DMS 273 (cell line): ENCODE results near the gene TMEM47.

Experiments
- DNase-seq: peaks from one replicate; lab custom pipeline; 2025; ENCODE audit not compliant: unreplicated experiment; lab: John Stamatoyannopoulos, UW

TMEM47 gene

GRCh38 chrX:34656842-34657725 is at the start of gene TMEM47:
Gene TMEM47 (minus strand): TSS chrX:34657285. CDS start chrX:34657029, 256 bp downstream.
- DNase-seq = peak; percentile 72

GRCh38 chrX:34687095-34687494 is 30.0 kb upstream of the TMEM47 start:
- no peak for DNase-seq

GRCh38 chrX:34659575-34659974 is 2.5 kb upstream of the TMEM47 start:
- DNase-seq = no peak

GRCh38 chrX:34658326-34658725 is 1.2 kb upstream of the TMEM47 start:
- no peak for DNase-seq

- no peak for DNase-seq
Measured at GRCh38 chrX:34657726-34658070, 613 bp upstream of the TMEM47 start.

- no peak for DNase-seq
Measured at GRCh38 chrX:34656467-34656841, 631 bp downstream of the TMEM47 start.

- no peak for DNase-seq
Measured at GRCh38 chrX:34655501-34656455, 1.3 kb downstream of the TMEM47 start.

- no peak for DNase-seq
Measured at GRCh38 chrX:34654696-34655490, 2.2 kb downstream of the TMEM47 start.

- no peak for DNase-seq
Measured at GRCh38 chrX:34653811-34654210, 3.3 kb downstream of the TMEM47 start.

GRCh38 chrX:34642849-34643248 is 14.2 kb downstream of the TMEM47 start:
- no peak for DNase-seq

GRCh38 chrX:34638116-34638515 is 19.0 kb downstream of the TMEM47 start:
- DNase-seq = peak; percentile 64

GRCh38 chrX:34634349-34634748 is 22.7 kb downstream of the TMEM47 start:
- no peak for DNase-seq

GRCh38 chrX:34632384-34632783 is 24.7 kb downstream of the TMEM47 start:
- no peak for DNase-seq

- no peak for DNase-seq
Measured at GRCh38 chrX:34631479-34632220, 25.4 kb downstream of the TMEM47 start.

- no peak for DNase-seq
Measured at GRCh38 chrX:34629572-34629971, 27.5 kb downstream of the TMEM47 start.

- no peak for DNase-seq
Measured at GRCh38 chrX:34624416-34624815, 32.7 kb downstream of the TMEM47 start.

- DNase-seq = no peak
Measured at GRCh38 chrX:34619920-34620319, 37.2 kb downstream of the TMEM47 start.

GRCh38 chrX:34612036-34612435 is 45.0 kb downstream of the TMEM47 start:
- DNase-seq = no peak

- DNase-seq = no peak
Measured at GRCh38 chrX:34598362-34598761, 58.7 kb downstream of the TMEM47 start.

- no peak for DNase-seq
Measured at GRCh38 chrX:34586936-34587335, 70.1 kb downstream of the TMEM47 start.
